22Rv1 (cell line): Measurements from ENCODE around the gene SREBF2.

Experiments used
- ZFX ChIP-seq: fragments of 450-650 bp; IDR thresholded peaks from 2 replicates; pipeline ENCODE4 v1.6.1; 2017; ENCODE audit warnings: antibody characterized with exemption, borderline replicate concordance
- TF ChIP-seq, protein P1 (sequence below): fragments of 450-650 bp; IDR thresholded peaks from 2 replicates; pipeline ENCODE4 v1.5.1; 2017; ENCODE audit warnings: mild to moderate bottlenecking

DNA sequence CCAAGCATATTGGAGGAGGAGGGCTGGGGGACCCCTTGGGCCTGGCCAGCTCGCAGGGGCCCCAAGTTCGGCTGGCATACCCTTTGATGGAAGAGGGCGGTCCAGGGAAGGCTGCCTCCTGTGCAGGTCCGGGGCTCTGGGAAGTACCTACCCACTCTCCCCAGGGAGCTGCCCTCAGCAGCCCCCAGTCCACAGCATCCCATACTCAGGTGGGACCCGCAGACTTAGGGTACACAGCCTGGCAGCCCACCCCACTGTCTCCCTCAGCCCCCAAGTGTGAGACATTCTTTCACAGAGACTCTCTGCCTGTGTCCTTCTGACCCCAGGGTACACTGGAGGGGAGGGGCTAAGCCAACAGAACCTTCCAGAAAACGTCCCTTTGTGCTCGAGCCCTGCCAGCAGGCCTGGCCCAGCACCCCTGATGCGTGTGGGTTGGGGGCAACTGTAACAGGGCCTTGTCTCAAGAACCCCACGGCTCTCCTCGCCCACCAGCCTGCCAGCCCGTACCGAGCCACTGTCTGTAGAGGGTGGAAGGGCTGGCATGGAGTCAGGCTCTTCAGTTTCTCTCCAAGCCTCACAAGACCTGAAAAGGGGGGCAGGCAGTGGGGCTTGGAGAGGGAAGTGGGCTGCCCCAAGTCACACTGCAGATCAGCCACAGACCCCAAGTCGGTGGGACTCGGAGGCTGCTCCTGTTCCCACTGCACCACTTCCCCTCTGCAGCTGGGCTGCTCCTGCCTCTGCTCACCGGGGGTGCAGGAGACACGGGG, 100.7 kb downstream of the SREBF2 start:
- TF ChIP-seq, protein P1, sequence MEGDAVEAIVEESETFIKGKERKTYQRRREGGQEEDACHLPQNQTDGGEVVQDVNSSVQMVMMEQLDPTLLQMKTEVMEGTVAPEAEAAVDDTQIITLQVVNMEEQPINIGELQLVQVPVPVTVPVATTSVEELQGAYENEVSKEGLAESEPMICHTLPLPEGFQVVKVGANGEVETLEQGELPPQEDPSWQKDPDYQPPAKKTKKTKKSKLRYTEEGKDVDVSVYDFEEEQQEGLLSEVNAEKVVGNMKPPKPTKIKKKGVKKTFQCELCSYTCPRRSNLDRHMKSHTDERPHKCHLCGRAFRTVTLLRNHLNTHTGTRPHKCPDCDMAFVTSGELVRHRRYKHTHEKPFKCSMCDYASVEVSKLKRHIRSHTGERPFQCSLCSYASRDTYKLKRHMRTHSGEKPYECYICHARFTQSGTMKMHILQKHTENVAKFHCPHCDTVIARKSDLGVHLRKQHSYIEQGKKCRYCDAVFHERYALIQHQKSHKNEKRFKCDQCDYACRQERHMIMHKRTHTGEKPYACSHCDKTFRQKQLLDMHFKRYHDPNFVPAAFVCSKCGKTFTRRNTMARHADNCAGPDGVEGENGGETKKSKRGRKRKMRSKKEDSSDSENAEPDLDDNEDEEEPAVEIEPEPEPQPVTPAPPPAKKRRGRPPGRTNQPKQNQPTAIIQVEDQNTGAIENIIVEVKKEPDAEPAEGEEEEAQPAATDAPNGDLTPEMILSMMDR = no peak
- TF ChIP-seq ZFX = no peak
